ENCODE measurements around the gene DEAF1. TPM values are rescaled to one million over a fixed set of nuclear protein-coding genes. Genes with fewer than 3 reads are reported as not detected.

Gene DEAF1
- total RNA-seq, 1 donor from 2014 or later = 54.9 TPM

Other genes with a start within 250 kb of the DEAF1 start
- 73.4 TPM for gene PTDSS2, start 244.9 kb downstream of the DEAF1 start, total RNA-seq (ENCODE audit: insufficient read depth, low replicate concordance)
- 132 TPM for gene RNH1, start 188.0 kb downstream of the DEAF1 start, total RNA-seq (ENCODE audit: insufficient read depth, low replicate concordance)
- 46.5 TPM for gene HRAS, start 159.6 kb downstream of the DEAF1 start, total RNA-seq (ENCODE audit: insufficient read depth, low replicate concordance)
- not detected for gene LRRC56, start 157.7 kb downstream of the DEAF1 start, total RNA-seq (ENCODE audit: insufficient read depth, low replicate concordance)
- gene LMNTD2, start 134.5 kb downstream of the DEAF1 start, total RNA-seq (ENCODE audit: insufficient read depth, low replicate concordance) = 0.48 TPM
- 1.7 TPM for gene RASSF7, start 134.3 kb downstream of the DEAF1 start, total RNA-seq (ENCODE audit: insufficient read depth, low replicate concordance)
- gene PHRF1, start 118.8 kb downstream of the DEAF1 start, total RNA-seq (ENCODE audit: insufficient read depth, low replicate concordance) = 31.5 TPM
- 16.6 TPM for gene IRF7, start 79.3 kb downstream of the DEAF1 start, total RNA-seq (ENCODE audit: insufficient read depth, low replicate concordance)
- gene CDHR5, start 70.3 kb downstream of the DEAF1 start, total RNA-seq (ENCODE audit: insufficient read depth, low replicate concordance) = not detected
- not detected for gene SCT, start 68.0 kb downstream of the DEAF1 start, total RNA-seq (ENCODE audit: insufficient read depth, low replicate concordance)
- gene DRD4, start 58.0 kb downstream of the DEAF1 start, total RNA-seq (ENCODE audit: insufficient read depth, low replicate concordance) = not detected
- 7.7 TPM for gene TMEM80, start 594 bp upstream of the DEAF1 start, total RNA-seq (ENCODE audit: insufficient read depth, low replicate concordance)
- gene EPS8L2, start 11.0 kb upstream of the DEAF1 start, total RNA-seq (ENCODE audit: insufficient read depth, low replicate concordance) = 28.6 TPM
- gene TALDO1, start 52.2 kb upstream of the DEAF1 start, total RNA-seq (ENCODE audit: insufficient read depth, low replicate concordance) = 76.1 TPM
- 26.2 TPM for gene GATD1, start 82.3 kb upstream of the DEAF1 start, total RNA-seq (ENCODE audit: insufficient read depth, low replicate concordance)
- gene CEND1, start 94.9 kb upstream of the DEAF1 start, total RNA-seq (ENCODE audit: insufficient read depth, low replicate concordance) = 1.4 TPM
- gene SLC25A22, start 103.1 kb upstream of the DEAF1 start, total RNA-seq (ENCODE audit: insufficient read depth, low replicate concordance) = 2.2 TPM
- gene PIDD1, start 110.0 kb upstream of the DEAF1 start, total RNA-seq (ENCODE audit: insufficient read depth, low replicate concordance) = 19.3 TPM
- 439 TPM for gene RPLP2, start 114.7 kb upstream of the DEAF1 start, total RNA-seq (ENCODE audit: insufficient read depth, low replicate concordance)
- 6.7 TPM for gene PNPLA2, start 123.7 kb upstream of the DEAF1 start, total RNA-seq (ENCODE audit: insufficient read depth, low replicate concordance)
- gene CRACR2B, start 132.7 kb upstream of the DEAF1 start, total RNA-seq (ENCODE audit: insufficient read depth, low replicate concordance) = 3.1 TPM
- 159 TPM for gene CD151, start 137.7 kb upstream of the DEAF1 start, total RNA-seq (ENCODE audit: insufficient read depth, low replicate concordance)
- gene POLR2L, start 147.3 kb upstream of the DEAF1 start, total RNA-seq (ENCODE audit: insufficient read depth, low replicate concordance) = 14.0 TPM
- 43.8 TPM for gene TSPAN4, start 147.6 kb upstream of the DEAF1 start, total RNA-seq (ENCODE audit: insufficient read depth, low replicate concordance)
- 69.6 TPM for gene CHID1, start 215.6 kb upstream of the DEAF1 start, total RNA-seq (ENCODE audit: insufficient read depth, low replicate concordance)
- gene AP2A2, start 230.6 kb upstream of the DEAF1 start, total RNA-seq (ENCODE audit: insufficient read depth, low replicate concordance) = 24.1 TPM

Data from umbilical cord (tissue), 1 donor.